NCI-H524 (cell line): ENCODE results near the gene DCBLD2.
A peak's percentile ranks its signal among the peaks of the same experiment; 100 is the strongest.

ENCODE experiments used
- DNase-seq, 2 experiments: peaks; one replicate each; lab custom pipeline; 2025; lab: John Stamatoyannopoulos, UW

DCBLD2 gene

GRCh38 chr3:98768961-98769360 is 132.5 kb downstream of the DCBLD2 start:
- no peak for DNase-seq

- no peak for DNase-seq
Observed at GRCh38 chr3:98766924-98767323, 134.6 kb downstream of the DCBLD2 start.

GRCh38 chr3:98765721-98766120 is 135.8 kb downstream of the DCBLD2 start:
- no peak for DNase-seq

- DNase-seq, result no peak
Observed at GRCh38 chr3:98764472-98764884, 137.0 kb downstream of the DCBLD2 start.

GRCh38 chr3:98763819-98764418 is 137.6 kb downstream of the DCBLD2 start:
- no peak for DNase-seq

GRCh38 chr3:98763076-98763475 is 138.4 kb downstream of the DCBLD2 start, which contains the start of gene ST3GAL6:
TSS of gene ST3GAL6 (plus strand) at chr3:98763340. CDS start at chr3:98768441, 5,101 bp downstream.
- no peak for DNase-seq

GRCh38 chr3:98761643-98762229 is 139.8 kb downstream of the DCBLD2 start:
- DNase-seq, result peak in 1 of 2 experiments; percentile 18

GRCh38 chr3:98759629-98760028 is 141.9 kb downstream of the DCBLD2 start:
- no peak for DNase-seq

GRCh38 chr3:98755601-98756000 is 145.9 kb downstream of the DCBLD2 start:
- peak in 1 of 2 experiments; percentile 61 for DNase-seq

- no peak for DNase-seq
Observed at GRCh38 chr3:98754483-98754882, 147.0 kb downstream of the DCBLD2 start.

GRCh38 chr3:98750276-98750919 is 151.1 kb downstream of the DCBLD2 start:
- DNase-seq, result no peak

GRCh38 chr3:98746882-98747281 is 154.6 kb downstream of the DCBLD2 start:
- DNase-seq, result no peak

GRCh38 chr3:98746122-98746521 is 155.4 kb downstream of the DCBLD2 start:
- no peak for DNase-seq
